HG03521 (cell line): ENCODE measurements around the gene TEK.

Experiments
- ATAC-seq: cut with Tn5 transposase; IDR thresholded peaks from one replicate; pipeline ENCODE4 v1.9.1; 2021; ENCODE audit warnings: mild to moderate bottlenecking, moderate library complexity; ENCODE audit not compliant: unreplicated experiment

Gene TEK

GRCh38 chr9:27176971-27177370 lies 67.9 kb downstream of the TEK start:
- ATAC-seq = no peak

GRCh38 chr9:27179245-27179865 lies 70.3 kb downstream of the TEK start:
- ATAC-seq = no peak

GRCh38 chr9:27181381-27181780 lies 72.4 kb downstream of the TEK start:
- ATAC-seq = no peak

- ATAC-seq = no peak
Observed at GRCh38 chr9:27182421-27182820, 73.4 kb downstream of the TEK start.

GRCh38 chr9:27183131-27183530 lies 74.1 kb downstream of the TEK start:
- ATAC-seq = no peak

- ATAC-seq = no peak
Observed at GRCh38 chr9:27183701-27184100, 74.7 kb downstream of the TEK start.

- ATAC-seq = no peak
Observed at GRCh38 chr9:27184556-27185351, 75.7 kb downstream of the TEK start.

GRCh38 chr9:27188426-27188825 lies 79.4 kb downstream of the TEK start:
- ATAC-seq = no peak

GRCh38 chr9:27189426-27189825 lies 80.4 kb downstream of the TEK start:
- no peak for ATAC-seq

- no peak for ATAC-seq
Observed at GRCh38 chr9:27192291-27192960, 83.4 kb downstream of the TEK start.

- ATAC-seq = no peak
Observed at GRCh38 chr9:27193886-27194285, 84.9 kb downstream of the TEK start.

GRCh38 chr9:27194401-27195091 lies 85.5 kb downstream of the TEK start:
- no peak for ATAC-seq

- no peak for ATAC-seq
Observed at GRCh38 chr9:27195191-27195590, 86.2 kb downstream of the TEK start.

- no peak for ATAC-seq
Observed at GRCh38 chr9:27196383-27196782, 87.4 kb downstream of the TEK start.

GRCh38 chr9:27198190-27198589 lies 89.2 kb downstream of the TEK start:
- ATAC-seq = no peak

GRCh38 chr9:27202056-27202455 lies 93.0 kb downstream of the TEK start:
- no peak for ATAC-seq

- ATAC-seq = no peak
Observed at GRCh38 chr9:27203783-27204182, 94.8 kb downstream of the TEK start.

GRCh38 chr9:27204578-27204977 lies 95.6 kb downstream of the TEK start:
- ATAC-seq = no peak

- ATAC-seq = no peak
Observed at GRCh38 chr9:27205198-27205597, 96.2 kb downstream of the TEK start.

- ATAC-seq = no peak
Observed at GRCh38 chr9:27206041-27206440, 97.0 kb downstream of the TEK start.

- no peak for ATAC-seq
Observed at GRCh38 chr9:27209034-27209433, 100.0 kb downstream of the TEK start.
